KMS-11 (cell line): Measurements from ENCODE around the gene SMARCB1.

Experiments used
- H2AFZ ChIP-seq: fragments of 200-600 bp; sonication (generic); 2 replicates; pipeline ENCODE4 v1.6.1; 2016; ENCODE audit warnings: antibody characterized with exemption, mixed run types, low read depth
- H3K27ac ChIP-seq: fragments of 200-600 bp; sonication (generic); 2 replicates; pipeline ENCODE4 v1.6.1; 2016; ENCODE audit warnings: mild to moderate bottlenecking, mixed run types
- H3K27me3 ChIP-seq: fragments of 200-600 bp; sonication (generic); 2 replicates; pipeline ENCODE4 v1.6.1; 2017; ENCODE audit warnings: mild to moderate bottlenecking, low read depth, mixed run types, moderate library complexity; ENCODE audit not compliant: insufficient read depth
- H3K36me3 ChIP-seq: fragments of 200-600 bp; sonication (generic); 2 replicates; pipeline ENCODE4 v1.6.1; 2017; ENCODE audit warnings: mild to moderate bottlenecking, mixed run types; ENCODE audit not compliant: insufficient read depth
- H3K4me1 ChIP-seq: fragments of 200-600 bp; sonication (generic); 2 replicates; pipeline ENCODE4 v1.6.1; 2016; ENCODE audit warnings: mild to moderate bottlenecking, low read depth, mixed run types; ENCODE audit not compliant: poor library complexity, severe bottlenecking
- H3K4me2 ChIP-seq: fragments of 200-600 bp; sonication (generic); 2 replicates; pipeline ENCODE4 v1.7.0; 2016; ENCODE audit warnings: mild to moderate bottlenecking, mixed run types
- H3K4me3 ChIP-seq: fragments of 200-600 bp; sonication (generic); IDR thresholded peaks from 2 replicates; pipeline ENCODE4 v1.6.1; 2017; ENCODE audit warnings: low read depth, low read length, mixed read lengths; ENCODE audit not compliant: insufficient read depth
- H3K79me2 ChIP-seq: fragments of 200-600 bp; sonication (generic); 2 replicates; pipeline ENCODE4 v1.6.1; 2016; ENCODE audit warnings: low read depth, mixed run types; ENCODE audit not compliant: insufficient read depth
- H3K9ac ChIP-seq: fragments of 200-600 bp; sonication (generic); 2 replicates; pipeline ENCODE4 v1.6.1; 2016; ENCODE audit warnings: mild to moderate bottlenecking, mixed run types
- H4K20me1 ChIP-seq: fragments of 200-600 bp; sonication (generic); 2 replicates; pipeline ENCODE4 v1.6.1; 2016; ENCODE audit warnings: mild to moderate bottlenecking, mixed run types; ENCODE audit not compliant: insufficient read depth
- CTCF ChIP-seq: fragments of 200-600 bp; sonication (generic); conservative IDR thresholded peaks from 2 replicates; pipeline ENCODE4 v1.6.1; 2017; ENCODE audit warnings: low read depth, mild to moderate bottlenecking, antibody characterized with exemption, low read length, moderate library complexity, mixed read lengths

The SMARCB1 gene

GRCh38 chr22:23755711-23756110, 31.1 kb upstream of the SMARCB1 start:
- Histone ChIP-seq H2AFZ (no peak overlapping the region), H3K9ac (no peak overlapping the region), H4K20me1 (no peaks in the 10 kb centered on the region), H3K36me3 (no peaks in the 10 kb centered on the region), H3K4me1 (peaks cover 7% of the 10 kb centered on the region), H3K27me3 (no peaks in the 10 kb centered on the region), H3K4me2 (no peak overlapping the region), H3K4me3 (no peak overlapping the region), H3K27ac (no peak overlapping the region), H3K79me2 (no peaks in the 10 kb centered on the region)
- TF ChIP-seq CTCF = no peak

GRCh38 chr22:23756891-23757290, 29.9 kb upstream of the SMARCB1 start:
- TF ChIP-seq CTCF = no peak
- no peak overlapping the region for H3K9ac ChIP-seq
- no peaks in the 10 kb centered on the region for H3K4me1 ChIP-seq
- no peaks in the 10 kb centered on the region for H3K79me2 ChIP-seq
- no peak overlapping the region for H3K4me2 ChIP-seq
- H3K27me3 ChIP-seq = no peaks in the 10 kb centered on the region
- H3K4me3 ChIP-seq = no peak overlapping the region
- no peak overlapping the region for H2AFZ ChIP-seq
- H3K36me3 ChIP-seq = no peaks in the 10 kb centered on the region
- H4K20me1 ChIP-seq = no peaks in the 10 kb centered on the region
- no peak overlapping the region for H3K27ac ChIP-seq

- Histone ChIP-seq H3K27me3 (no peaks in the 10 kb centered on the region), H3K36me3 (no peaks in the 10 kb centered on the region), H2AFZ (no peak overlapping the region), H3K4me2 (no peak overlapping the region), H4K20me1 (no peaks in the 10 kb centered on the region), H3K4me1 (no peaks in the 10 kb centered on the region), H3K79me2 (no peaks in the 10 kb centered on the region), H3K9ac (no peak overlapping the region), H3K4me3 (no peak overlapping the region), H3K27ac (no peak overlapping the region)
- TF ChIP-seq CTCF = no peak
Observed at GRCh38 chr22:23759566-23759965, 27.2 kb upstream of the SMARCB1 start.

GRCh38 chr22:23760056-23760455, 26.7 kb upstream of the SMARCB1 start:
- no peaks in the 10 kb centered on the region for H3K79me2 ChIP-seq
- no peaks in the 10 kb centered on the region for H3K4me1 ChIP-seq
- no peak overlapping the region for H3K27ac ChIP-seq
- no peak overlapping the region for H3K9ac ChIP-seq
- no peak overlapping the region for H3K4me3 ChIP-seq
- TF ChIP-seq CTCF = no peak
- no peak overlapping the region for H2AFZ ChIP-seq
- no peaks in the 10 kb centered on the region for H3K27me3 ChIP-seq
- H3K4me2 ChIP-seq = no peak overlapping the region
- H4K20me1 ChIP-seq = no peaks in the 10 kb centered on the region
- no peaks in the 10 kb centered on the region for H3K36me3 ChIP-seq
